Gastroesophageal sphincter (tissue), 3 donors: Measurements from ENCODE around the gene SORCS3.

Source experiments
- CTCF ChIP-seq, 4 experiments: fragments of 200-600 bp in 2 of 4; fragments of 450-650 bp in 2 of 4; sonication (generic) in 1 of 4; IDR thresholded peaks; one replicate each; pipeline ENCODE4 v1.5.1; 2017 to 2019; ENCODE audit warnings: antibody characterized with exemption in 4 of 4, mild to moderate bottlenecking in 2 of 4, moderate library complexity in 2 of 4
- POLR2A ChIP-seq, 2 donors: fragments of 450-650 bp; IDR thresholded peaks; one replicate each; pipeline ENCODE4 v1.6.1; 2017; ENCODE audit warnings: antibody characterized with exemption in 2 of 2, mild to moderate bottlenecking in 2 of 2, moderate library complexity in 1 of 2

GRCh38 chr10:104612571-104613205, 28.4 kb upstream of the SORCS3 start:
- TF ChIP-seq CTCF (IDR thresholded peaks at IDR 0.05) (no peak), POLR2A (IDR thresholded peaks at IDR 0.05) (no peak)
